Natural killer cell (primary cell): ENCODE results near the gene GYS1. TPM values are rescaled to one million over a fixed set of nuclear protein-coding genes. Genes with fewer than 3 reads are reported as not detected.
A peak's percentile ranks its signal among the peaks of the same experiment; 100 is the strongest.
"Not testable (repeated sequence)": the region's sequence is repeated elsewhere in the genome, so short reads cannot be mapped to it uniquely, and the experiment has no call there.

Source experiments
- ATAC-seq, 3 donors: fragments of 150-1000 bp in 2 of 3; fragments of 200-7000 bp in 1 of 3; cut with Tn5 transposase; 1 replicate in 1 of 3; 2 replicates in 2 of 3; pipeline ENCODE4 v1.10.0; 2021; ENCODE audit warnings: mild to moderate bottlenecking in 2 of 3, moderate library complexity in 2 of 3
- DNase-seq, 2 donors: peaks; one replicate each; pipeline versions ENCODE4 v3.0.0 to v3.0.0-alpha.2; 2013 to 2021; ENCODE audit warnings: mixed read lengths in 1 of 2
- H3K27ac ChIP-seq: one replicate; pipeline ENCODE4 v1.5.1; 2013; ENCODE audit warnings: mild to moderate bottlenecking, low read length
- H3K27me3 ChIP-seq: one replicate; pipeline ENCODE4 v1.6.1; 2013; ENCODE audit warnings: low read length; ENCODE audit not compliant: control insufficient read depth, insufficient read depth
- H3K36me3 ChIP-seq: one replicate; pipeline ENCODE4 v1.6.1; 2013; ENCODE audit warnings: low read length; ENCODE audit not compliant: control insufficient read depth, insufficient read depth
- H3K4me1 ChIP-seq: one replicate; pipeline ENCODE4 v1.6.1; 2013; ENCODE audit warnings: low read length; ENCODE audit not compliant: control insufficient read depth, insufficient read depth
- H3K4me3 ChIP-seq: one replicate; pipeline ENCODE4 v1.5.1; 2013; ENCODE audit warnings: low read length
- H3K9me3 ChIP-seq: one replicate; pipeline ENCODE4 v1.6.1; 2013; ENCODE audit warnings: low read length; ENCODE audit not compliant: control insufficient read depth, insufficient read depth
- H3K27ac Mint-ChIP-seq, 2 donors: one replicate each; pipeline ENCODE4 v1.8.0; 2022; ENCODE audit warnings: mild to moderate bottlenecking in 2 of 2, mixed read lengths in 2 of 2, moderate library complexity in 1 of 2
- H3K27me3 Mint-ChIP-seq, 2 donors: one replicate each; pipeline ENCODE4 v1.8.0; 2022; ENCODE audit warnings: low read depth in 2 of 2, mixed read lengths in 2 of 2
- H3K36me3 Mint-ChIP-seq: one replicate; pipeline ENCODE4 v1.8.0; 2022; ENCODE audit warnings: mixed read lengths
- H3K4me1 Mint-ChIP-seq, 2 donors: one replicate each; pipeline ENCODE4 v1.8.0; 2022; ENCODE audit warnings: mixed read lengths in 2 of 2
- H3K4me3 Mint-ChIP-seq: one replicate; pipeline ENCODE4 v1.8.0; 2022; ENCODE audit warnings: mild to moderate bottlenecking, moderate library complexity, mixed read lengths
- H3K9me3 Mint-ChIP-seq, 2 donors: one replicate each; pipeline ENCODE4 v1.8.0; 2022; ENCODE audit warnings: mixed read lengths in 2 of 2
- WGBS: methylation state at CpG from one replicate; pipeline ENCODE4 v1.1.7; 2013; ENCODE audit warnings: missing lambda C conversion rate; ENCODE audit not compliant: insufficient coverage; 5-methylcytosine and 5-hydroxymethylcytosine counted together
- intact Hi-C: fragments of 100-400 bp; cut with micrococcal nuclease; formaldehyde crosslinking; loops from one replicate; pipeline ENCODE4 v1.14.2; 2022
- total RNA-seq, 4 donors: library from RNA; stranded (reverse); fragments of 120-200 nt in 1 of 4; gene quantifications; one replicate each; pipeline versions ENCODE4 v1.2.3 to v1.2.4, GENCODE V29; 2013 to 2022
- TF ChIP-seq, protein P1 (sequence below): fragments of 200-600 bp; IDR thresholded peaks from one replicate; pipeline ENCODE4 v1.8.0; 2022; ENCODE audit warnings: antibody characterized with exemption

GYS1 gene
- total RNA-seq, 3 donors from 2014 or later (not counting 1 experiment from before 2014, with no cell fraction given) = 31.6 to 34.5 (median 34.4) TPM

DNA sequence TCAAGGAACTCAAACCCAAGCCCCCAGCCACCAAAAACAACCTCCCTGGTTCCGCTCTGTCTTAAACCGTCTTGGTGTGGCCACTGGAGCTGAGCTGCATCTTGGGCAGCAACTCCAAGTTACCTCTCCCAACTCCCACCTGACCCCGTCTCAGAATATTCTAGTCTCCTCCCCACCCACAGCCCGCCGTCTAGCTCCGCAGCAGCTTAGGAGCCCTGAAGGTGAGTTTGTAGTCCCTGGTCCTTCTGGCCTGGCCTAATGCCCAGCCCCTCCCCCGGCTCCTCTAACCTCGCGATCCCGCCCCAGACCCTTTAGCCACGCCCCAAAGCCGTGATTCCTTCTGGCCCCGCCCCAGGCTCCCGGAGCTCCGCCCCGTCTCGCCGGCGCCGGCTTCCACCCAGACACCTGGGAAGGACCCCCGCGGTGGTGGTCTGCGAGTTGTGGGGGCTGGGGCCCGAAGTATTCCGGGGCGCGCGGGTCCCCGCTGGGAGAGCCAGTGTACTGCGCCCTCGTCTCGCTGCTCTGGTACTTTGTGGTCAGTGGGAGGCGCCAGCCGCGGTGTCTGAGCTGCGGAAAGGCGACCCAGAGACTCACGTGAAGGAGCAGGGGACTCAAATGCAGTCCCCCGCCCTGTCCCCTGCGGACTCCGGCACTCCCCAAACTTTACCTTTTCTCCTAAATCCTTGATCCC lies 26.3 kb upstream of the GYS1 start:
- Histone ChIP-seq H3K9me3 (no peaks in the 10 kb centered on the region), H3K4me1 (peaks cover 33% of the 10 kb centered on the region), H3K36me3 (no peaks in the 10 kb centered on the region), H3K27me3 (peaks cover 3% of the 10 kb centered on the region), H3K4me3 (peak overlapping the region; percentile 50), H3K27ac (no peak overlapping the region)
- H3K27me3 Mint-ChIP-seq = peaks cover 0 to 7% of the 10 kb centered on the region in 2 donors
- intact Hi-C loops = no loop called here
- no peaks in the 10 kb centered on the region for H3K9me3 Mint-ChIP-seq
- H3K36me3 Mint-ChIP-seq = no peaks in the 10 kb centered on the region
- DNase-seq (peak; percentile 48 to 76), ATAC-seq (peak; percentile 36 to 58 (median 55))
- TF ChIP-seq, protein P1, sequence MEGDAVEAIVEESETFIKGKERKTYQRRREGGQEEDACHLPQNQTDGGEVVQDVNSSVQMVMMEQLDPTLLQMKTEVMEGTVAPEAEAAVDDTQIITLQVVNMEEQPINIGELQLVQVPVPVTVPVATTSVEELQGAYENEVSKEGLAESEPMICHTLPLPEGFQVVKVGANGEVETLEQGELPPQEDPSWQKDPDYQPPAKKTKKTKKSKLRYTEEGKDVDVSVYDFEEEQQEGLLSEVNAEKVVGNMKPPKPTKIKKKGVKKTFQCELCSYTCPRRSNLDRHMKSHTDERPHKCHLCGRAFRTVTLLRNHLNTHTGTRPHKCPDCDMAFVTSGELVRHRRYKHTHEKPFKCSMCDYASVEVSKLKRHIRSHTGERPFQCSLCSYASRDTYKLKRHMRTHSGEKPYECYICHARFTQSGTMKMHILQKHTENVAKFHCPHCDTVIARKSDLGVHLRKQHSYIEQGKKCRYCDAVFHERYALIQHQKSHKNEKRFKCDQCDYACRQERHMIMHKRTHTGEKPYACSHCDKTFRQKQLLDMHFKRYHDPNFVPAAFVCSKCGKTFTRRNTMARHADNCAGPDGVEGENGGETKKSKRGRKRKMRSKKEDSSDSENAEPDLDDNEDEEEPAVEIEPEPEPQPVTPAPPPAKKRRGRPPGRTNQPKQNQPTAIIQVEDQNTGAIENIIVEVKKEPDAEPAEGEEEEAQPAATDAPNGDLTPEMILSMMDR = no peak
- peaks cover 15 to 36% of the 10 kb centered on the region in 2 donors for H3K4me1 Mint-ChIP-seq
- WGBS = 11% methylated on average over 41 of the region's 41 CpGs
- H3K27ac Mint-ChIP-seq = peak overlapping the region in 1 of 2 donors; percentile 84
- peak overlapping the region; percentile 86 for H3K4me3 Mint-ChIP-seq

DNA sequence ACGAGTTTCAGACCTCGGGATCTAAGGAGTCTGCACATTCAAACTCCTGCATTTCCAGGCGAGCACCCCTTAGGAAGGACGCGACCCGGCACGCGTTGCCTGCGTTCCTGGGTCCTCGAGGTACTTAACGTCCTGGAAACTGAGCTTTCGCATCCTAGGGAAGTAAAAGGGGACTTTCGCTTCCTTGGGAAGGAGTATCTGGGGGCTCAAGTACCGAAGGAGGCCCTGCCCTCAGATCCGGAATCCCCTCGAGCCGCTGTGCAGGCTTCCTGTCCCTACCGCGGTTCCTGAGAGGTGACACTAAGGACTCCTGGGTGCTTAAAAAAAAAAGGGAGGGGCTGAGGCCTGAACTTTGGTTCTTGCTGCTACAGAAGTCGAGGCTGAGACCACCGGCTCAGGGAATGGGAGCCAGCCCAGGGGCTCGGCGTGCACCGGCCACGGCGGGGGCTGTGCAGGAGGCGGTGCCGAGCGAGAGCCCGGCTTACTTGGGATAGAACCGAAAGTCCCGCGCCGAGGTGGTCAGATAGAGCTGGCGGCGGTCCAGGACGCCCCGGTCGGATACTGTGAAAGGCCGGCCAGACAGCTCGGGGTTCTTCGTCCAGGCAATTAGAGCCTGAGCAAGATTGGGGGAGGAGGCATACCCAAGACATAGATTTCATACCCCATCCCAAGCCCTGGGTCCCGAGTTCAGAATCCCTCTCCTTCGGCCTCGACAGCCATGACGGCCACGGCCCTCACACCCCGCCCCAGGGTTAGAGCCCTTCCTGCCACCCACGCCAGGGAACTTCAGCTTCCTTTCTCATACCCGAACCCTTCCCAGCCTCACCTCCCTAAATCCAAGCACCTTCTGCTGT lies 25.5 kb upstream of the GYS1 start:
- H3K27me3 ChIP-seq, H3K9me3 ChIP-seq, H3K27me3 Mint-ChIP-seq, H3K36me3 ChIP-seq, H3K27ac ChIP-seq, H3K9me3 Mint-ChIP-seq, H3K36me3 Mint-ChIP-seq, ATAC-seq, intact Hi-C loops: not testable (repeated sequence)
- H3K27ac Mint-ChIP-seq = peak overlapping the region in 1 of 2 donors; percentile 84
- peaks cover 33% of the 10 kb centered on the region for H3K4me1 ChIP-seq
- peaks cover 15 to 36% of the 10 kb centered on the region in 2 donors for H3K4me1 Mint-ChIP-seq
- WGBS = 3% methylated on average over 50 of the region's 50 CpGs
- H3K4me3 ChIP-seq = peak overlapping the region; percentile 50
- peak in 1 of 2 donors; percentile 58 for DNase-seq
- peak overlapping the region; percentile 86 for H3K4me3 Mint-ChIP-seq

DNA sequence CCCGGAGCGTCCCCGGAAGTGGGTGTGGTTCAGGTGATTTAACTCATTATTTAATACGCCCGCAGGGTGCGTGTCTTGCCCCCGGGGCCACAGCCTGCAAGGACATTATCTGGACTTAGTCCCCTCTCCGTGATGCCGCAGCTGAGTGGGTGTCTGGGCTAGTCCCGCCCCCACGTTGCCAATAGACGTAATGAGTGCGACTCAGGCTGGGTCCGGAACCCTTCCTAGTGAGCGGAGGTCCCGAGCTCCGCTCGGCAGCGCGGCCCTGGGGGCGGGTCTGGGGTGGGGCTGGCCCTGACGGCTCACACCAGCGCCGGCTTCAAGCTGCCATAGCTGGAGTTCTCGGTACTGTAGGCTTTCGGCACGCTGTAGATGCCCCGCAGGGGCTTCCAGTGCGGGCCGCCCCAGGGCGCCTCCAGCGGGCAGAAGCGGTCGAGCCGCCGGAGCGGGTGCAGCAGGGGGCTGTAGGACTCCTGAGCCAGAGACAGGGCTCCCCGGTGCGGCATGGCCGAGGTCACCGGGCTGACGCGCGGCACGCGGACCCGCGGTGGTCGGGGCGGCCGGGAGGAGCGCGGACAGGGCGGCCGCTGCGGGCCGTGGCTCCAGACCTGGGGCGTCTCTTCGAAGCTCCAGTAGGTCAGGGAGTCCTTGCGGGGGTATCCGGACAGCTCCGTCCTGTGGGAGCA lies 24.7 kb upstream of the GYS1 start:
- peak; percentile 82 to 84 (median 84) for ATAC-seq
- H3K4me1 Mint-ChIP-seq = peaks cover 15 to 36% of the 10 kb centered on the region in 2 donors
- no peaks in the 10 kb centered on the region for H3K9me3 Mint-ChIP-seq
- H3K4me3 Mint-ChIP-seq = peak overlapping the region; percentile 86
- no peaks in the 10 kb centered on the region for H3K36me3 Mint-ChIP-seq
- H3K27me3 ChIP-seq = peaks cover 3% of the 10 kb centered on the region
- peak overlapping the region; percentile 50 for H3K4me3 ChIP-seq
- H3K27ac ChIP-seq = no peak overlapping the region
- TF ChIP-seq, protein P1 = peak; percentile 67
- WGBS = under 1% methylated on average over 62 of the region's 62 CpGs
- H3K27ac Mint-ChIP-seq = peak overlapping the region in 1 of 2 donors; percentile 84
- intact Hi-C loops = no loop called here
- H3K36me3 ChIP-seq = no peaks in the 10 kb centered on the region
- H3K27me3 Mint-ChIP-seq = peaks cover 0 to 7% of the 10 kb centered on the region in 2 donors
- no peaks in the 10 kb centered on the region for H3K9me3 ChIP-seq
- peaks cover 33% of the 10 kb centered on the region for H3K4me1 ChIP-seq
- peak; percentile 62 to 80 for DNase-seq
